ENCODE results near the gene SLC35B3. TPM values are rescaled to one million over a fixed set of nuclear protein-coding genes. Genes with fewer than 3 reads are reported as not detected.

SLC35B3 gene
- total RNA-seq (2014; rRNA removed): 6.5 and 8.1 TPM in 2 replicates
- percentile 83 among the genes with signal in this experiment for Bru-seq, nascent RNA
- BruChase-seq, experiment 1, labeled RNA remaining after a 6-hour chase: percentile 78 among the genes with signal in this experiment
- percentile 89 among the genes with signal in this experiment for BruChase-seq, experiment 2, labeled RNA remaining after a 2-hour chase
- long read RNA-seq, partial matches to known transcripts: 19 of 66 reads
- long read RNA-seq, other reads (novel, unspliced or antisense): 42 of 66 reads

DNA sequence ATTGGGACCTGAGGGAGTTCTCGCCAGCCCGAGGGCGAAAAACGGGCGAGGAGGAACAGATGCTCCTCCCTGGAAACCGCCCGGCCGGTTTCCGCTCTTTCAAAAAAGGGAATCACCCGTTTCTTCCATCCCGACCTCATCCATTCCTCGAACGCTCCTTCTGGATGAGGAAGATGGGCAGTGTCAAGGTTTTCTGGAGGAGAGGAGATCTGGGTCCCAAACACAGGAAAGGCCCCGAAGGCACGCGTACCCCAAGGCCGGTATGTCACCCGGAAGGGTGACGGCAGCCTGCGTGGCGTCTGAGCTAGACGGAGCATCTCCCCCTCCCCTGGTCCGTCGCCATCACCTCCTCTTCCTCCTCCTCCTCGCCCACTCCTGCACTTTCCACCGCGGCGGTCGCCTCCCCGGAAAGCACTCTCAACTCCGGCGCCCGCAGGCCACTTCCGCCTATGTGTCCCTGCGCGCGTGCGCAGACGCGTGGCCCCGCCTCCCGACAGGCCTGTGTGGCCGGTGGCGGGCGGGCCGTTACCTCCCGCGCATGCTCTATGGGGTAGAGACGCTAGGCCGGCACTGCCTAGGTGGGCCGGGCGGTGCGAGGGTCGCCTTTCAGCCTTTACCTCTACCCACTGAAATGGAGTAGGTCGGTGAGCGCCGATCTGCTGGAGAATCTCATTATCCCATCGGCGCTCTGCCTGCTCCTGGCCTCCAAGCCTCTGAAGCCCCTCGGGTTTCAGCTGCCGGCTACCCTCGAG lies at the start of gene SLC35B3:
Gene SLC35B3 (minus strand): TSS at position 453 of the 752 bp plus-strand sequence.
- Histone ChIP-seq H3K27me3 (ENCODE audit: low read length) (no peaks in the 10 kb centered on the region), H3K4me2 (ENCODE audit: low read length) (peak within 1 kb of the TSS; percentile 87), H3K4me1 (ENCODE audit: insufficient read depth, low read length) (peaks cover 20% of the 10 kb centered on the region), H4K20me1 (ENCODE audit: low read length) (peaks cover 5% of the 10 kb centered on the region; the same call in 1 of the 2 replicates), H3K27ac (ENCODE audit: low read length) (peak within 1 kb of the TSS; percentile 43), H3K9me2 (replicated peaks; ENCODE audit: low read length) (no peaks in the 10 kb centered on the region), H2AFZ (ENCODE audit: low read length) (peak within 1 kb of the TSS; percentile 97), H3K36me3 (ENCODE audit: low read depth, low read length) (no peaks in the 10 kb centered on the region; the same call in 1 of the 2 replicates), H3K9me3 (ENCODE audit: low read length) (no peaks in the 10 kb centered on the region), H3K4me3 (ENCODE audit: low read length) (peak within 1 kb of the TSS; percentile 92), H3K9ac (ENCODE audit: low read length) (peak within 1 kb of the TSS; percentile 93), H3K79me2 (ENCODE audit: low read length) (peaks cover 31% of the 10 kb centered on the region), H3F3A (ENCODE audit: low read length, unreplicated experiment) (no peaks in the 10 kb centered on the region)
- ChIA-PET POLR2A (ENCODE audit: unreplicated experiment) (no interaction called here), CTCF (no interaction called here)
- TSS peak; percentile 73 for BruUV-seq (replicated peaks)
- TF ChIP-seq EZH2phosphoT487 (IDR thresholded peaks at IDR 0.05; ENCODE audit: borderline replicate concordance, low read length): no peak
- TF ChIP-seq, protein P1, sequence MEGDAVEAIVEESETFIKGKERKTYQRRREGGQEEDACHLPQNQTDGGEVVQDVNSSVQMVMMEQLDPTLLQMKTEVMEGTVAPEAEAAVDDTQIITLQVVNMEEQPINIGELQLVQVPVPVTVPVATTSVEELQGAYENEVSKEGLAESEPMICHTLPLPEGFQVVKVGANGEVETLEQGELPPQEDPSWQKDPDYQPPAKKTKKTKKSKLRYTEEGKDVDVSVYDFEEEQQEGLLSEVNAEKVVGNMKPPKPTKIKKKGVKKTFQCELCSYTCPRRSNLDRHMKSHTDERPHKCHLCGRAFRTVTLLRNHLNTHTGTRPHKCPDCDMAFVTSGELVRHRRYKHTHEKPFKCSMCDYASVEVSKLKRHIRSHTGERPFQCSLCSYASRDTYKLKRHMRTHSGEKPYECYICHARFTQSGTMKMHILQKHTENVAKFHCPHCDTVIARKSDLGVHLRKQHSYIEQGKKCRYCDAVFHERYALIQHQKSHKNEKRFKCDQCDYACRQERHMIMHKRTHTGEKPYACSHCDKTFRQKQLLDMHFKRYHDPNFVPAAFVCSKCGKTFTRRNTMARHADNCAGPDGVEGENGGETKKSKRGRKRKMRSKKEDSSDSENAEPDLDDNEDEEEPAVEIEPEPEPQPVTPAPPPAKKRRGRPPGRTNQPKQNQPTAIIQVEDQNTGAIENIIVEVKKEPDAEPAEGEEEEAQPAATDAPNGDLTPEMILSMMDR (conservative IDR thresholded peaks at IDR 0.05; ENCODE audit: low read depth, low read length): no peak
- DNase-seq: peak; percentile 95
- intact Hi-C loops (cut with micrococcal nuclease): no loop called here
- ATAC-seq: peak; percentile 95

DNA sequence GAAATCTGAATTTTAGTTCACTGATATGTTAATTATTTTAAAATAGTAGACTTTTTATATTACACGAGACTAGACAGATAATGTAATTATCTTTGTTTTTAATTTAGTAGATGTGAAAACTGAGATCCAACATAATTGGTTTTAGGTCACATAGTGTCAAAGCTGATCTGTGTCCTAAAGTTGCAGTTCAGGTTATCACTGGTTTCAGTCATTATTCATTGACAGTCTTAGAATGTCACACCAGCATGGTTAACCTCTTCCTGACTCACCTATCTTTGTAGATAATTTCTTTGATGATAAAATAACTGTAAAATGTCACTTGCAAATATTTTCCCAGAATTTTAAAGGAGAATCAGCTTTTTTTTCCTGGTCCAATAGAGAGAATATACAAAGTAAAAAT lies 48.3 kb upstream of the SLC35B3 start:
- H3K9ac ChIP-seq (ENCODE audit: low read length): no peak overlapping the region
- ChIA-PET POLR2A (ENCODE audit: unreplicated experiment) (no interaction called here), CTCF (no interaction called here)
- H3K4me2 ChIP-seq (ENCODE audit: low read length): no peak overlapping the region
- TF ChIP-seq, protein P1 (conservative IDR thresholded peaks at IDR 0.05; ENCODE audit: low read depth, low read length): no peak
- TF ChIP-seq EZH2phosphoT487 (IDR thresholded peaks at IDR 0.05; ENCODE audit: borderline replicate concordance, low read length) (no peak), EZH2 (IDR thresholded peaks at IDR 0.05; ENCODE audit: low read length, unreplicated experiment) (no peak)
- no peaks in the 10 kb centered on the region for H3K27me3 ChIP-seq (ENCODE audit: low read length)
- no peak overlapping the region for H2AFZ ChIP-seq (ENCODE audit: low read length)
- H4K20me1 ChIP-seq (ENCODE audit: low read length): no peaks in the 10 kb centered on the region
- H3K9me3 ChIP-seq (ENCODE audit: low read length): no peaks in the 10 kb centered on the region
- DNase-seq (no peak), ATAC-seq (no peak)
- BruUV-seq (replicated peaks): no TSS peak
- intact Hi-C loops (cut with micrococcal nuclease): no loop called here
- H3K4me3 ChIP-seq (ENCODE audit: low read length): no peak overlapping the region
- H3K27ac ChIP-seq (ENCODE audit: low read length): no peak overlapping the region
- H3K9me2 ChIP-seq (replicated peaks; ENCODE audit: low read length): no peaks in the 10 kb centered on the region
- H3K4me1 ChIP-seq (ENCODE audit: insufficient read depth, low read length): no peaks in the 10 kb centered on the region
- no peaks in the 10 kb centered on the region for H3K79me2 ChIP-seq (ENCODE audit: low read length)
- H3K36me3 ChIP-seq (ENCODE audit: low read depth, low read length): no peaks in the 10 kb centered on the region
- H3F3A ChIP-seq (ENCODE audit: low read length, unreplicated experiment): no peaks in the 10 kb centered on the region

GRCh38 chr6:8481727-8482126 lies 46.4 kb upstream of the SLC35B3 start:
- Histone ChIP-seq H3K4me3 (ENCODE audit: low read length) (no peak overlapping the region), H3K36me3 (ENCODE audit: low read depth, low read length) (no peaks in the 10 kb centered on the region), H3K4me1 (ENCODE audit: insufficient read depth, low read length) (no peaks in the 10 kb centered on the region), H4K20me1 (ENCODE audit: low read length) (no peaks in the 10 kb centered on the region), H3K9ac (ENCODE audit: low read length) (no peak overlapping the region), H3K4me2 (ENCODE audit: low read length) (no peak overlapping the region), H3K9me3 (ENCODE audit: low read length) (no peaks in the 10 kb centered on the region), H3K27ac (ENCODE audit: low read length) (no peak overlapping the region), H3K9me2 (replicated peaks; ENCODE audit: low read length) (no peaks in the 10 kb centered on the region), H3K27me3 (ENCODE audit: low read length) (no peaks in the 10 kb centered on the region), H3K79me2 (ENCODE audit: low read length) (no peaks in the 10 kb centered on the region), H2AFZ (ENCODE audit: low read length) (no peak overlapping the region), H3F3A (ENCODE audit: low read length, unreplicated experiment) (no peaks in the 10 kb centered on the region)
- TF ChIP-seq, protein P1 (conservative IDR thresholded peaks at IDR 0.05; ENCODE audit: low read depth, low read length): peak; percentile 64
- TF ChIP-seq EZH2 (IDR thresholded peaks at IDR 0.05; ENCODE audit: low read length, unreplicated experiment): no peak
- no peak for TF ChIP-seq EZH2phosphoT487 (IDR thresholded peaks at IDR 0.05; ENCODE audit: borderline replicate concordance, low read length)
- intact Hi-C loops (cut with micrococcal nuclease): no loop called here
- ATAC-seq (peak; percentile 80), DNase-seq (peak; percentile 38)
- no TSS peak for BruUV-seq (replicated peaks)
- POLR2A ChIA-PET (ENCODE audit: unreplicated experiment): no interaction called here
- CTCF ChIA-PET: interaction anchor here (0.5 to 0.7 kb wide), 4 partner anchors 11 to 1046 kb away, joined by 3 read pairs; no protein-coding TSS in a partner anchor

Data from PC-3 (cell line).